Naive thymus-derived CD4-positive, alpha-beta T cell (primary cell): Measurements from ENCODE around the gene SORCS2. TPM values are rescaled to one million over a fixed set of nuclear protein-coding genes. Genes with fewer than 3 reads are reported as not detected.

Source experiments
- ATAC-seq: fragments of 150-1000 bp; cut with Tn5 transposase; 2 replicates; pipeline ENCODE4 v1.10.0; 2021; ENCODE audit warnings: mild to moderate bottlenecking, moderate library complexity
- CTCF ChIA-PET: fragments of 350-600 bp; sonication (Branson Sonifier 250); formaldehyde crosslinking; loops from one replicate; lab custom pipeline; 2021; ENCODE audit warnings: antibody characterized with exemption; lab: Charles Lee
- POLR2A ChIA-PET: fragments of 350-600 bp; sonication (Branson Sonifier 250); formaldehyde crosslinking; loops from one replicate; lab custom pipeline; 2021; ENCODE audit warnings: antibody characterized with exemption, inconsistent platforms; lab: Charles Lee
- DNase-seq, 9 donors: peaks; one replicate each; pipeline versions ENCODE4 v3.0.0 to v3.0.0-alpha.2; 2020 to 2022; ENCODE audit warnings: mixed read lengths in 1 of 9
- H3K27ac ChIP-seq: one replicate; pipeline ENCODE4 v1.7.0; 2013; ENCODE audit warnings: mild to moderate bottlenecking, low read depth, low read length, moderate library complexity
- H3K27me3 ChIP-seq, 2 donors: one replicate each; pipeline ENCODE4 v1.7.0; 2013; ENCODE audit warnings: low read length in 2 of 2, mild to moderate bottlenecking in 2 of 2, moderate library complexity in 2 of 2; ENCODE audit not compliant: control insufficient read depth in 2 of 2, insufficient read depth in 2 of 2
- H3K36me3 ChIP-seq, 3 experiments: 1 replicate in 2 of 3; 2 replicates in 1 of 3; pipeline ENCODE4 v1.7.0; 2013; ENCODE audit warnings: low read length in 3 of 3, mild to moderate bottlenecking in 3 of 3, moderate library complexity in 1 of 3; ENCODE audit not compliant: insufficient read depth in 3 of 3, control insufficient read depth in 2 of 3
- H3K4me1 ChIP-seq, 2 donors: one replicate each; pipeline ENCODE4 v1.7.0; 2013; ENCODE audit warnings: low read length in 2 of 2, mild to moderate bottlenecking in 2 of 2, moderate library complexity in 1 of 2; ENCODE audit not compliant: control insufficient read depth in 2 of 2, insufficient read depth in 2 of 2
- H3K4me3 ChIP-seq: 2 replicates; pipeline ENCODE4 v1.7.0; 2013; ENCODE audit warnings: mild to moderate bottlenecking, low read length
- H3K9me3 ChIP-seq, 3 experiments: 1 replicate in 2 of 3; 2 replicates in 1 of 3; pipeline ENCODE4 v1.7.0; 2013; ENCODE audit warnings: low read length in 3 of 3; ENCODE audit not compliant: control insufficient read depth in 2 of 3
- H3K27ac Mint-ChIP-seq, 9 donors: one replicate each; pipeline ENCODE4 v1.8.0; 2020 to 2022; ENCODE audit warnings: mixed read lengths in 9 of 9, mild to moderate bottlenecking in 8 of 9, moderate library complexity in 5 of 9, inconsistent platforms in 2 of 9
- H3K27me3 Mint-ChIP-seq, 5 donors: one replicate each; pipeline ENCODE4 v1.8.0; 2021 to 2022; ENCODE audit warnings: mixed read lengths in 5 of 5, mild to moderate bottlenecking in 1 of 5
- H3K36me3 Mint-ChIP-seq, 5 donors: one replicate each; pipeline ENCODE4 v1.8.0; 2020 to 2022; ENCODE audit warnings: mixed read lengths in 5 of 5, mild to moderate bottlenecking in 3 of 5, inconsistent platforms in 1 of 5
- H3K4me1 Mint-ChIP-seq, 7 donors: one replicate each; pipeline ENCODE4 v1.8.0; 2020 to 2022; ENCODE audit warnings: mixed read lengths in 7 of 7, mild to moderate bottlenecking in 3 of 7, inconsistent platforms in 1 of 7
- H3K4me3 Mint-ChIP-seq, 10 donors: one replicate each; pipeline ENCODE4 v1.8.0; 2020 to 2022; ENCODE audit warnings: mild to moderate bottlenecking in 10 of 10, mixed read lengths in 10 of 10, moderate library complexity in 6 of 10, inconsistent platforms in 2 of 10
- H3K9me3 Mint-ChIP-seq, 11 donors: one replicate each; pipeline ENCODE4 v1.8.0; 2020 to 2022; ENCODE audit warnings: mixed read lengths in 11 of 11, mild to moderate bottlenecking in 4 of 11, inconsistent platforms in 1 of 11, moderate library complexity in 1 of 11
- intact Hi-C, 2 donors: fragments of 100-400 bp; cut with micrococcal nuclease; formaldehyde crosslinking; loops; one replicate each; pipeline ENCODE4 v1.15.1; 2023
- polyA plus RNA-seq, 2 donors: library from polyadenylated mRNA; unstranded; fragments of 300-500 nt; fragmentation: Illumina TruSeq; gene quantifications; one replicate each; pipeline ENCODE4 v1.2.3, GENCODE V29; 2021
- total RNA-seq, 6 experiments: library from RNA in 5 of 6; stranded (reverse) in 5 of 6; gene quantifications; 1 replicate in 5 of 6; 2 replicates in 1 of 6; pipeline ENCODE4 v1.2.3 and lab custom pipeline; 2021 to 2026

Gene SORCS2
- total and polyA plus RNA-seq, 7 experiments from 2014 or later, result 0.10 TPM; not detected in 6

DNA sequence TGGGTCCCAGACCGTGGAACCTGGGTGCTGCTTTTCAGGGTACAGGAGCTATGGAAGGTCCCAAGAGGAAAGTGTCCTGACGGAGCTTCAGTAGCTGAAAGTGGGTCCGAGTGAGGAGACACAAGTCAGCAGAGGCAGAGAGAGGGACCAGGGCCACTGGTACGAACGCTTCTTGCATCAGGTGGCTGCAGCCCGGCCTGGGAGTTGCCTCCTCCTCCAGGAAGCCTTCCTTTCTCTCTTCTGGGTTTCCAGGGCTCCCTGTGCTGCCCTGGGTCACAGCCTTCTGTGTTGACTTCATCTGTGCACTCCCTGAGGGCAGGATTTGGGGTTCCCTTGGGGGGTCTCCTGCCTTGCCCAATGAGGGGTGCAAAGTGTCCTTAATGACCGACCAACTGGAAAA, 94.5 kb downstream of the SORCS2 start:
- POLR2A ChIA-PET, result no interaction called here
- H3K27me3 ChIP-seq, result no peaks in the 10 kb centered on the region
- Mint-ChIP-seq H3K4me1 (peaks cover 0 to 7% (median 0%) of the 10 kb centered on the region in 7 donors), H3K9me3 (no peaks in the 10 kb centered on the region), H3K4me3 (no peak overlapping the region), H3K36me3 (peaks cover 0 to 6% (median 0%) of the 10 kb centered on the region in 5 donors), H3K27ac (no peak overlapping the region), H3K27me3 (peaks cover 0 to 44% (median 21%) of the 10 kb centered on the region in 5 donors)
- no peaks in the 10 kb centered on the region for H3K9me3 ChIP-seq
- no peaks in the 10 kb centered on the region for H3K4me1 ChIP-seq
- ATAC-seq (no peak), DNase-seq (no peak)
- no peak overlapping the region for H3K27ac ChIP-seq
- CTCF ChIA-PET, result interaction anchor here (0.6 kb wide), 1 partner anchor 765 kb away, joined by 3 read pairs; no protein-coding TSS in a partner anchor
- intact Hi-C loops, result no loop called here
- H3K36me3 ChIP-seq, result no peaks in the 10 kb centered on the region
- H3K4me3 ChIP-seq, result no peak overlapping the region

DNA sequence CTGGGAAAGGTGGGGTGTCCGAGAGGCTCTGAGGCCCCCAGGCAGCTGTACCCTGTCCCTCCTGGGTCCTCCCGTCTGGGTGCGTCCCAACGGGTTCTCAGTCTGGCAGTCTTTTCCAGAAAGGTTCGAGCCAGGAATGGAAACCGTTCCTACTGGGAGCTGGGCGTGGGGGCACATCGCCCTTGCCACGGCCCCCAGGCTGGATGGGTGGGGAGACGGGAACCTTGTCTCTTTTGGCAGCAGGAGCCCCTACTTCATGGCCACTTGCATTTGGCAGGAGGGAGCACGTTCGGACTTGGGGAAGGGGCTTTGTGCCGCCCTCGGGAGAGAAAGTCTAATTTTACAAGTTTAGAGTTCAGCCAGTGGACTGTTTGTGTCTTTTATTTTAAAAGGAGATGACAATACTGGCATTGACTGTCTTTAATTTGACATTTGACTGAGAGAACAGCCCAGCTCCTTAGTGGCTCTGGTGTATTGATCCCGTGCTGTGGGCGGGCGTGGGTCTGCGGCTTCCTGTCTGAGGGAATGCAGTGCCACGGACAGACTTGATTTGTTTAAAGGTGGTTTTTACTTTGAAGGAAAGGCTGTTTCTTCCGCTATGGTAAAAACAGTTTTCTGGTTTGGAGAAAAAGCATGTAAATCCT, 95.1 kb downstream of the SORCS2 start:
- H3K27ac ChIP-seq, result no peak overlapping the region
- H3K27me3 Mint-ChIP-seq, result peaks cover 0 to 38% (median 20%) of the 10 kb centered on the region in 5 donors
- no peaks in the 10 kb centered on the region for H3K27me3 ChIP-seq
- H3K4me3 Mint-ChIP-seq, result no peak overlapping the region
- H3K9me3 Mint-ChIP-seq, result no peaks in the 10 kb centered on the region
- no peak for ATAC-seq
- intact Hi-C loops, result no loop called here
- POLR2A ChIA-PET, result no interaction called here
- peaks cover 0 to 6% (median 0%) of the 10 kb centered on the region in 5 donors for H3K36me3 Mint-ChIP-seq
- DNase-seq, result no peak
- no peaks in the 10 kb centered on the region for H3K9me3 ChIP-seq
- H3K36me3 ChIP-seq, result no peaks in the 10 kb centered on the region
- H3K27ac Mint-ChIP-seq, result no peak overlapping the region
- no peaks in the 10 kb centered on the region for H3K4me1 ChIP-seq
- CTCF ChIA-PET, result interaction anchor here (0.6 kb wide), 1 partner anchor 764 kb away, joined by 3 read pairs; no protein-coding TSS in a partner anchor
- H3K4me3 ChIP-seq, result no peak overlapping the region
- peaks cover 0 to 1% (median 0%) of the 10 kb centered on the region in 7 donors for H3K4me1 Mint-ChIP-seq

DNA sequence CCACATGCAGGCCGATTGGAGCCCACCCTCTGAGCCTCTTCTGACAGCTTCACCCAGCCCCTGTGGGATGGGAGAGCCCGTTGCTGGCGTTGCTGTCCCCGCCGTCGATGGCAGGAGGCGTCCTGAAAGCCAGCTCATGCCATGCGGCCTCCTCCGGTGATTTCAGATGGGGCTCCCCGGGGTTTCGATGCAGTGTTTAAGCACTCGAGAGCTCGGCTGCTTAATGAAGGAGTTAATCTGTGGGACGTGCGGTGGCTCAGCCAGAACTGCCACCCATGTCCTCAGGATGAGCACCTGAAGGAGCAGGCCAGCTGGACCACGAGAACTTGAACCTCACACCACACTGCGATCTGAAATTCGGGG, 95.6 kb downstream of the SORCS2 start:
- peaks cover 0 to 6% (median 0%) of the 10 kb centered on the region in 5 donors for H3K36me3 Mint-ChIP-seq
- H3K9me3 ChIP-seq, result no peaks in the 10 kb centered on the region
- no peak for ATAC-seq

DNA sequence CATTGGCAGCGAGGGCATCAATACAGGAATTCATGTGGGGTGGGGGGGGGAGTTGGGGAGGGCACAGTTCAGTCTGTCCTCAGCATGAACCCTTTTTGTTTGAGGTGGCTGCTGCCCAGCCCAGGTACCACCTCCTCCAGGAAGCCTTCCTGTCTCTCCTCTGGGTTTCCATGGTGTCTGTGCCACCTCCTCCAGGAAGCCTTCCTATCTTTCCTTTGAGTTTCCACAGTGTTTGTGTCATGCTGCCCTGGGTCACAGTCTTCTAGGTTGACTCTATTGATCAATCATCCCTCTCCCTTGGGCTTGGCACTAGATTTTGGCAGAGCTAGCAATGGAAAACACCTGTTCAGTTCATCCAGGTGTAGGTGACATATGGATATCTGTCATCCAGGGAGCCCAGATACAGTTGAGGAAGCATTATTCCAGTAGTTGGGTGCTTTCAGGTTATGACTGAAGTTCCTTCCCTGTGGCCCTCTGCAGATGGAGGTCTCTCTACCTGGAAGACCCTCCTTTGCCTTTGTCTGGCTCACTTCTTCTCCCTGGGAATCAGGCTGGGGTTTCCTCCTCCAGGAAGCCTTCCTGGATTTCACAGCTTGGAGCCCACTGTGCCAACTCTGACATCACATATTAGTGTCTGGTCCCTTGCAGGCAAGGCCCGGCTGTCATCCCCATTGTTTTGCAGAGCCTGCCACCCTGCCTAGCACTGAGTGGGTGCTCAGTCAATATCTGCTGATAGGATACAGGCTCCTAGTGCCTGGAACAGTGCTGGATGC, 96.6 kb downstream of the SORCS2 start:
- Histone ChIP-seq H3K27me3 (no peaks in the 10 kb centered on the region), H3K9me3 (no peaks in the 10 kb centered on the region), H3K27ac (no peak overlapping the region), H3K36me3 (no peaks in the 10 kb centered on the region), H3K4me1 (no peaks in the 10 kb centered on the region), H3K4me3 (no peak overlapping the region)
- POLR2A ChIA-PET, result no interaction called here
- intact Hi-C loops, result no loop called here
- peaks cover 0 to 30% (median 15%) of the 10 kb centered on the region in 5 donors for H3K27me3 Mint-ChIP-seq
- peaks cover 0 to 3% (median 0%) of the 10 kb centered on the region in 11 donors for H3K9me3 Mint-ChIP-seq
- no peak overlapping the region for H3K27ac Mint-ChIP-seq
- peaks cover 0 to 6% (median 0%) of the 10 kb centered on the region in 5 donors for H3K36me3 Mint-ChIP-seq
- H3K4me1 Mint-ChIP-seq, result no peaks in the 10 kb centered on the region
- H3K4me3 Mint-ChIP-seq, result no peak overlapping the region
- CTCF ChIA-PET, result no interaction called here
- DNase-seq (no peak), ATAC-seq (no peak)

More for the DNA sequence above, 95.6 kb downstream of the SORCS2 start:
- DNase-seq, result no peak
- no peaks in the 10 kb centered on the region for H3K36me3 ChIP-seq
- ChIA-PET POLR2A (no interaction called here), CTCF (no interaction called here)
- H3K4me1 ChIP-seq, result no peaks in the 10 kb centered on the region
- Mint-ChIP-seq H3K27me3 (peaks cover 0 to 35% (median 18%) of the 10 kb centered on the region in 5 donors), H3K27ac (no peak overlapping the region), H3K4me1 (no peaks in the 10 kb centered on the region), H3K9me3 (no peaks in the 10 kb centered on the region), H3K4me3 (no peak overlapping the region)
- no peaks in the 10 kb centered on the region for H3K27me3 ChIP-seq
- intact Hi-C loops, result no loop called here
- H3K27ac ChIP-seq, result no peak overlapping the region
- H3K4me3 ChIP-seq, result no peak overlapping the region

DNA sequence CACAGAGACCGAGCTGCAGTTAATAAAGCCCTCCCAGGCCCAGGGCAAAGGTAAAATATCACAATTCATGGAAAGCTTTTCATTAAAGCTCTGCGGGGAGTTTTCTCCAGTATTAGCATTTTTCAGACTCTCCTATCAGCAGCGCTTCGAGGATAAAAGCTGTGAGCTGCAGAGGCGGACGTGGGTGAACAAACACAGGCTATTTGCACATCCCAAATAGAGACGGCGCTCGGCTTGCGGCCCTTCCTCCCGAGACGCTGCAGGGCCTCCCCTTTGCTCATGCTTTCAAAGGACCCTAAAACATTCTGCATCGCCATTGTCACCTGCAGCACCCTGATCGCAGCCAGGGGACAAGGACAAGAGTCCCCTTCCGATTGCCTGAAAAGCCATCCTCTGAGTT, 97.3 kb downstream of the SORCS2 start:
- intact Hi-C loops, result no loop called here
- no peak overlapping the region for H3K4me3 ChIP-seq
- H3K9me3 ChIP-seq, result no peaks in the 10 kb centered on the region
- no peaks in the 10 kb centered on the region for H3K36me3 ChIP-seq
- H3K4me1 ChIP-seq, result no peaks in the 10 kb centered on the region
- ATAC-seq, result no peak
- DNase-seq, result no peak
- ChIA-PET CTCF (no interaction called here), POLR2A (no interaction called here)
- H3K27ac ChIP-seq, result no peak overlapping the region
- H3K4me3 Mint-ChIP-seq, result no peak overlapping the region
- H3K27me3 ChIP-seq, result no peaks in the 10 kb centered on the region
- H3K9me3 Mint-ChIP-seq, result peaks cover 0 to 3% (median 0%) of the 10 kb centered on the region in 11 donors
- H3K36me3 Mint-ChIP-seq, result peaks cover 0 to 6% (median 0%) of the 10 kb centered on the region in 5 donors
- peaks cover 0 to 30% (median 15%) of the 10 kb centered on the region in 5 donors for H3K27me3 Mint-ChIP-seq
- H3K4me1 Mint-ChIP-seq, result no peaks in the 10 kb centered on the region
- no peak overlapping the region for H3K27ac Mint-ChIP-seq

DNA sequence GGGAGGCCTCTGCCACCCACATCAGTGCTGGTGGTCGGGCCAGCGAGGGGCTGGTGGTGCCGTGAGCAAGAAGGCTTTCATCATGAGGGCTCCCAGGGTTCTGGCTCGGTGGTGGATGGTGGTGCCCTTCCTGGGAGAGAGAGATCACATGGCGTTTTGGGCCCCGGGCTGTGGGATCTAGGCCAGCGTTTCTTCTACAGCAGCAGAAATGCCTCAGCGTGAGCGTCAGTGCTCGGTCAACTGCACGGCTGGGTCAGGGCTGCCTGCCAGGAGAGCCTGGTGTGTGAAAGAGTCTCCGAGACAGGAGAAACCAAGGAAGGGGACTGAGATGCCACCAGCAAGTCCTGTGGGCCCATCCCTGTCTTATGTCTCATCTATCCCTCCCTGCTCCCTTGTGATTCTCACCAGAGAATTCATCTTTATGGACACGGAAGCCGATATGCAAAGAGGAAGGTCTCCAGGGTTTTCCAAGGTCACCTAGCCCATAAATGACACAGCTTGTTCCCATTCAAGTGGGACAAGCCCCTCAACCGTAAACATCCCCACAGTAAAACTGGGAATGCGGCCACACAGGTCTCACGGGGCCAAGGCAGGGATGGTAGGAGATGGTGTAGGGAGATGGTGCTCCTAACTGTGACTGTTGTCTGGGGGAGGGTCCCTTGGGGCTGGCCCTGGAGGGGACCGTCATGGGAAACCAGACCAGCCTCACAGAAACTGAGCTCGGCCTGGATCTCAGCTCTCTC, 99.2 kb downstream of the SORCS2 start:
- no peaks in the 10 kb centered on the region for H3K4me1 ChIP-seq
- H3K9me3 ChIP-seq, result no peaks in the 10 kb centered on the region
- no peaks in the 10 kb centered on the region for H3K27me3 ChIP-seq
- ChIA-PET POLR2A (no interaction called here), CTCF (no interaction called here)
- no peak overlapping the region for H3K27ac ChIP-seq
- intact Hi-C loops, result no loop called here
- Mint-ChIP-seq H3K4me1 (no peaks in the 10 kb centered on the region), H3K27ac (no peak overlapping the region), H3K9me3 (peaks cover 0 to 3% (median 0%) of the 10 kb centered on the region in 11 donors), H3K27me3 (peaks cover 0 to 22% (median 8%) of the 10 kb centered on the region in 5 donors), H3K36me3 (no peaks in the 10 kb centered on the region), H3K4me3 (no peak overlapping the region)
- no peaks in the 10 kb centered on the region for H3K36me3 ChIP-seq
- ATAC-seq, result no peak
- no peak overlapping the region for H3K4me3 ChIP-seq
- DNase-seq, result no peak
